Fibroblast of peridontal ligament (primary cell): ENCODE measurements around the gene ZNF232.
"Not testable (repeated sequence)": the region's sequence is repeated elsewhere in the genome, so short reads cannot be mapped to it uniquely, and the experiment has no call there.

Experiments used
- DNase-seq: peaks from one replicate; pipeline ENCODE4 v3.0.0-alpha.2; 2010; ENCODE audit errors: extremely low read depth

Gene ZNF232

GRCh38 chr17:5111402-5112204 lies at the start of gene ZNF232:
TSS of gene ZNF232 (minus strand) at chr17:5111878. CDS start at chr17:5111822, 56 bp downstream.
- DNase-seq, result peak; percentile 86

GRCh38 chr17:5160702-5161101 lies 49.0 kb upstream of the ZNF232 start:
- DNase-seq, result not testable (repeated sequence)

- not testable (repeated sequence) for DNase-seq
Measured at GRCh38 chr17:5146122-5146521, 34.4 kb upstream of the ZNF232 start.

- not testable (repeated sequence) for DNase-seq
Measured at GRCh38 chr17:5142877-5143276, 31.2 kb upstream of the ZNF232 start.

- no peak for DNase-seq
Measured at GRCh38 chr17:5139458-5139732, 27.7 kb upstream of the ZNF232 start.

- no peak for DNase-seq
Measured at GRCh38 chr17:5138616-5139457, 27.2 kb upstream of the ZNF232 start.

- DNase-seq, result not testable (repeated sequence)
Measured at GRCh38 chr17:5138198-5138544, 26.5 kb upstream of the ZNF232 start.

GRCh38 chr17:5137511-5138197 lies 26.0 kb upstream of the ZNF232 start:
- DNase-seq, result not testable (repeated sequence)

- DNase-seq, result not testable (repeated sequence)
Measured at GRCh38 chr17:5136580-5137412, 25.1 kb upstream of the ZNF232 start.

GRCh38 chr17:5135726-5136579 lies 24.3 kb upstream of the ZNF232 start:
- no peak for DNase-seq

- not testable (repeated sequence) for DNase-seq
Measured at GRCh38 chr17:5135131-5135712, 23.5 kb upstream of the ZNF232 start.

GRCh38 chr17:5134571-5134970 lies 22.9 kb upstream of the ZNF232 start:
- DNase-seq, result not testable (repeated sequence)

GRCh38 chr17:5133961-5134360 lies 22.3 kb upstream of the ZNF232 start:
- not testable (repeated sequence) for DNase-seq

GRCh38 chr17:5133311-5133710 lies 21.6 kb upstream of the ZNF232 start:
- DNase-seq, result no peak

GRCh38 chr17:5132503-5133225 lies 21.0 kb upstream of the ZNF232 start:
- not testable (repeated sequence) for DNase-seq

- not testable (repeated sequence) for DNase-seq
Measured at GRCh38 chr17:5131799-5132502, 20.3 kb upstream of the ZNF232 start.

GRCh38 chr17:5131146-5131715 lies 19.6 kb upstream of the ZNF232 start:
- no peak for DNase-seq

GRCh38 chr17:5130687-5131086 lies 19.0 kb upstream of the ZNF232 start:
- DNase-seq, result not testable (repeated sequence)
